Hepatocyte (in vitro differentiated cells): ENCODE results near the gene DNAJB1.

Experiments
- CTCF ChIP-seq: fragments of 200-600 bp; sonication (generic); IDR thresholded peaks from 2 replicates; pipeline ENCODE4 v1.5.1; 2016; ENCODE audit warnings: antibody characterized with exemption, mild to moderate bottlenecking; ENCODE audit not compliant: poor library complexity
- EZH2 ChIP-seq: fragments of 200-600 bp; sonication (generic); IDR thresholded peaks from 2 replicates; pipeline ENCODE4 v1.6.1; 2016; ENCODE audit warnings: antibody characterized with exemption, mild to moderate bottlenecking, borderline replicate concordance
- EZH2phosphoT487 ChIP-seq: fragments of 200-600 bp; sonication (generic); IDR thresholded peaks from one replicate; pipeline ENCODE4 v1.6.1; 2018; ENCODE audit warnings: antibody characterized with exemption, mild to moderate bottlenecking, low read depth, moderate library complexity; ENCODE audit not compliant: unreplicated experiment, severe bottlenecking

DNA sequence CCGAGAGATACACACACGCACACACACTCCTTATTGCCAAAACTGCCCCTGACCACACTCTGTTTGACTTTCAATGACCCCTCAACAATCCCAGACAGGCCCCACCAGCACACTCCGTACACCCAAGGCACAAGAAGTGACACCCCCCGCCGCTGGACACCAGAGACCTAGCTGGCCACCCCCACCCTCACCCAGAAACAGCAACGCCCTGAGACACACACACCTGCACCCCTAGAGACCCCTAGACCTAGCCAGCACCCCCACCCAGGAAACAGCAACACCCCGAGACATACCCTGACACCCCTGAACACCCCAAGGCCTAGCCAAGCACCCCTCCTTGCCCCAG is 41.9 kb downstream of the DNAJB1 start:
- TF ChIP-seq CTCF (no peak), EZH2 (no peak), EZH2phosphoT487 (no peak)
